Stimulated activated CD8-positive, alpha-beta memory T cell treated with anti-CD3 and anti-CD28 coated beads, Interleukin-2, amount 100 ng/mL, for 1 hour (primary cell): Measurements from ENCODE around the gene ATP5F1D.

Source experiments
- DNase-seq, 2 donors: peaks; one replicate each; pipeline ENCODE4 v3.0.0-alpha.2; 2020; ENCODE audit warnings: low read depth in 2 of 2

ATP5F1D gene

GRCh38 chr19:1280636-1281568 lies 39.4 kb downstream of the ATP5F1D start:
- DNase-seq, result no peak

GRCh38 chr19:1281569-1282287 lies 40.2 kb downstream of the ATP5F1D start:
- no peak for DNase-seq

- DNase-seq, result no peak
Observed at GRCh38 chr19:1282588-1283206, 41.1 kb downstream of the ATP5F1D start.

- no peak for DNase-seq
Observed at GRCh38 chr19:1283207-1283916, 41.8 kb downstream of the ATP5F1D start.

GRCh38 chr19:1283917-1284292 lies 42.4 kb downstream of the ATP5F1D start:
- no peak for DNase-seq

GRCh38 chr19:1284293-1284978 lies 42.9 kb downstream of the ATP5F1D start:
- DNase-seq, result no peak

- no peak for DNase-seq
Observed at GRCh38 chr19:1284979-1285736, 43.6 kb downstream of the ATP5F1D start.

- no peak for DNase-seq
Observed at GRCh38 chr19:1285737-1286360, 44.3 kb downstream of the ATP5F1D start, which contains the start of gene EFNA2. EFNA2 (plus strand) TSS chr19:1285873; CDS start chr19:1286169, 296 bp downstream.

- DNase-seq, result no peak
Observed at GRCh38 chr19:1286487-1287353, 45.2 kb downstream of the ATP5F1D start.

- no peak for DNase-seq
Observed at GRCh38 chr19:1287354-1288225, 46.0 kb downstream of the ATP5F1D start.

GRCh38 chr19:1288226-1288612 lies 46.7 kb downstream of the ATP5F1D start:
- DNase-seq, result no peak

GRCh38 chr19:1288833-1289685 lies 47.5 kb downstream of the ATP5F1D start:
- no peak for DNase-seq

- no peak for DNase-seq
Observed at GRCh38 chr19:1289686-1290025, 48.1 kb downstream of the ATP5F1D start.

GRCh38 chr19:1290196-1290702 lies 48.7 kb downstream of the ATP5F1D start:
- DNase-seq, result no peak

- no peak for DNase-seq
Observed at GRCh38 chr19:1290703-1291651, 49.4 kb downstream of the ATP5F1D start.
